ENCODE results near the gene TUBB4B.

Gene TUBB4B

GRCh38 chr9:137254624-137255447, 13.7 kb downstream of the TUBB4B start, which contains the start of gene NELFB (continued):
- TF ChIP-seq, protein P1, sequence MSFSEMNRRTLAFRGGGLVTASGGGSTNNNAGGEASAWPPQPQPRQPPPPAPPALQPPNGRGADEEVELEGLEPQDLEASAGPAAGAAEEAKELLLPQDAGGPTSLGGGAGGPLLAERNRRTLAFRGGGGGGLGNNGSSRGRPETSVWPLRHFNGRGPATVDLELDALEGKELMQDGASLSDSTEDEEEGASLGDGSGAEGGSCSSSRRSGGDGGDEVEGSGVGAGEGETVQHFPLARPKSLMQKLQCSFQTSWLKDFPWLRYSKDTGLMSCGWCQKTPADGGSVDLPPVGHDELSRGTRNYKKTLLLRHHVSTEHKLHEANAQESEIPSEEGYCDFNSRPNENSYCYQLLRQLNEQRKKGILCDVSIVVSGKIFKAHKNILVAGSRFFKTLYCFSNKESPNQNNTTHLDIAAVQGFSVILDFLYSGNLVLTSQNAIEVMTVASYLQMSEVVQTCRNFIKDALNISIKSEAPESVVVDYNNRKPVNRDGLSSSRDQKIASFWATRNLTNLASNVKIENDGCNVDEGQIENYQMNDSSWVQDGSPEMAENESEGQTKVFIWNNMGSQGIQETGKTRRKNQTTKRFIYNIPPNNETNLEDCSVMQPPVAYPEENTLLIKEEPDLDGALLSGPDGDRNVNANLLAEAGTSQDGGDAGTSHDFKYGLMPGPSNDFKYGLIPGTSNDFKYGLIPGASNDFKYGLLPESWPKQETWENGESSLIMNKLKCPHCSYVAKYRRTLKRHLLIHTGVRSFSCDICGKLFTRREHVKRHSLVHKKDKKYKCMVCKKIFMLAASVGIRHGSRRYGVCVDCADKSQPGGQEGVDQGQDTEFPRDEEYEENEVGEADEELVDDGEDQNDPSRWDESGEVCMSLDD (tag by site-specific recombination; IDR thresholded peaks at IDR 0.05) = no peak
- TF ChIP-seq KLF10 (tag by site-specific recombination; IDR thresholded peaks at IDR 0.05) (peak; percentile 70), HOXA7 (CRISPR knock-in tag; IDR thresholded peaks at IDR 0.05; ENCODE audit: borderline replicate concordance) (no peak), ZSCAN30 (tag by site-specific recombination; IDR thresholded peaks at IDR 0.05) (peak; percentile 55; the same call in 1 of the 2 replicates), ZNF521 (tag by site-specific recombination; IDR thresholded peaks at IDR 0.05) (no peak), ZBTB8A (tag by site-specific recombination; IDR thresholded peaks at IDR 0.05) (peak; percentile 100), GLI2 (tag by site-specific recombination; IDR thresholded peaks at IDR 0.05; ENCODE audit: borderline replicate concordance, low read depth) (no peak), MYNN (tag by site-specific recombination; IDR thresholded peaks at IDR 0.05; ENCODE audit: borderline replicate concordance) (no peak), PATZ1 (tag by site-specific recombination; IDR thresholded peaks at IDR 0.05) (peak; percentile 75), ZBTB20 (tag by site-specific recombination; IDR thresholded peaks at IDR 0.05) (no peak), ZNF221 (tag by site-specific recombination; IDR thresholded peaks at IDR 0.05; ENCODE audit: borderline replicate concordance) (no peak), ZNF37A (tag by site-specific recombination; IDR thresholded peaks at IDR 0.05) (no peak), ZNF837 (tag by site-specific recombination; IDR thresholded peaks at IDR 0.05) (no peak), ZNF701 (tag by site-specific recombination; IDR thresholded peaks at IDR 0.05) (no peak), ZNF600 (tag by site-specific recombination; IDR thresholded peaks at IDR 0.05) (no peak), ZNF324 (tag by site-specific recombination; IDR thresholded peaks at IDR 0.05) (no peak), RBAK (tag by site-specific recombination; IDR thresholded peaks at IDR 0.05) (no peak), ZBTB7A (tag by site-specific recombination; IDR thresholded peaks at IDR 0.05; ENCODE audit: low read depth) (peak; percentile 70; the same call in 1 of the 2 replicates), ZNF48 (tag by site-specific recombination; IDR thresholded peaks at IDR 0.05) (no peak), EGR2 (tag by site-specific recombination; IDR thresholded peaks at IDR 0.05; ENCODE audit: low read depth) (peak; percentile 85), ZNF354C (tag by site-specific recombination; IDR thresholded peaks at IDR 0.05; ENCODE audit: borderline replicate concordance, low read depth) (no peak), ZFP37 (tag by site-specific recombination; IDR thresholded peaks at IDR 0.05) (no peak), GLI4 (tag by site-specific recombination; IDR thresholded peaks at IDR 0.05) (no peak), ZNF785 (tag by site-specific recombination; IDR thresholded peaks at IDR 0.05) (no peak)
- TF ChIP-seq, protein P2, sequence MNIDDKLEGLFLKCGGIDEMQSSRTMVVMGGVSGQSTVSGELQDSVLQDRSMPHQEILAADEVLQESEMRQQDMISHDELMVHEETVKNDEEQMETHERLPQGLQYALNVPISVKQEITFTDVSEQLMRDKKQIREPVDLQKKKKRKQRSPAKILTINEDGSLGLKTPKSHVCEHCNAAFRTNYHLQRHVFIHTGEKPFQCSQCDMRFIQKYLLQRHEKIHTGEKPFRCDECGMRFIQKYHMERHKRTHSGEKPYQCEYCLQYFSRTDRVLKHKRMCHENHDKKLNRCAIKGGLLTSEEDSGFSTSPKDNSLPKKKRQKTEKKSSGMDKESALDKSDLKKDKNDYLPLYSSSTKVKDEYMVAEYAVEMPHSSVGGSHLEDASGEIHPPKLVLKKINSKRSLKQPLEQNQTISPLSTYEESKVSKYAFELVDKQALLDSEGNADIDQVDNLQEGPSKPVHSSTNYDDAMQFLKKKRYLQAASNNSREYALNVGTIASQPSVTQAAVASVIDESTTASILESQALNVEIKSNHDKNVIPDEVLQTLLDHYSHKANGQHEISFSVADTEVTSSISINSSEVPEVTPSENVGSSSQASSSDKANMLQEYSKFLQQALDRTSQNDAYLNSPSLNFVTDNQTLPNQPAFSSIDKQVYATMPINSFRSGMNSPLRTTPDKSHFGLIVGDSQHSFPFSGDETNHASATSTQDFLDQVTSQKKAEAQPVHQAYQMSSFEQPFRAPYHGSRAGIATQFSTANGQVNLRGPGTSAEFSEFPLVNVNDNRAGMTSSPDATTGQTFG (tag by site-specific recombination; IDR thresholded peaks at IDR 0.05; ENCODE audit: borderline replicate concordance) = no peak
- TF ChIP-seq, protein P3, sequence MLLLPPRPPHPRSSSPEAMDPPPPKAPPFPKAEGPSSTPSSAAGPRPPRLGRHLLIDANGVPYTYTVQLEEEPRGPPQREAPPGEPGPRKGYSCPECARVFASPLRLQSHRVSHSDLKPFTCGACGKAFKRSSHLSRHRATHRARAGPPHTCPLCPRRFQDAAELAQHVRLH (tag by site-specific recombination; IDR thresholded peaks at IDR 0.05) = no peak
- TF ChIP-seq, protein P4, sequence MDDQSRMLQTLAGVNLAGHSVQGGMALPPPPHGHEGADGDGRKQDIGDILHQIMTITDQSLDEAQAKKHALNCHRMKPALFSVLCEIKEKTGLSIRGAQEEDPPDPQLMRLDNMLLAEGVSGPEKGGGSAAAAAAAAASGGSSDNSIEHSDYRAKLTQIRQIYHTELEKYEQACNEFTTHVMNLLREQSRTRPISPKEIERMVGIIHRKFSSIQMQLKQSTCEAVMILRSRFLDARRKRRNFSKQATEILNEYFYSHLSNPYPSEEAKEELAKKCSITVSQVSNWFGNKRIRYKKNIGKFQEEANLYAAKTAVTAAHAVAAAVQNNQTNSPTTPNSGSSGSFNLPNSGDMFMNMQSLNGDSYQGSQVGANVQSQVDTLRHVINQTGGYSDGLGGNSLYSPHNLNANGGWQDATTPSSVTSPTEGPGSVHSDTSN (CRISPR knock-in tag; IDR thresholded peaks at IDR 0.05) = peak; percentile 73
- TF ChIP-seq, protein P5, sequence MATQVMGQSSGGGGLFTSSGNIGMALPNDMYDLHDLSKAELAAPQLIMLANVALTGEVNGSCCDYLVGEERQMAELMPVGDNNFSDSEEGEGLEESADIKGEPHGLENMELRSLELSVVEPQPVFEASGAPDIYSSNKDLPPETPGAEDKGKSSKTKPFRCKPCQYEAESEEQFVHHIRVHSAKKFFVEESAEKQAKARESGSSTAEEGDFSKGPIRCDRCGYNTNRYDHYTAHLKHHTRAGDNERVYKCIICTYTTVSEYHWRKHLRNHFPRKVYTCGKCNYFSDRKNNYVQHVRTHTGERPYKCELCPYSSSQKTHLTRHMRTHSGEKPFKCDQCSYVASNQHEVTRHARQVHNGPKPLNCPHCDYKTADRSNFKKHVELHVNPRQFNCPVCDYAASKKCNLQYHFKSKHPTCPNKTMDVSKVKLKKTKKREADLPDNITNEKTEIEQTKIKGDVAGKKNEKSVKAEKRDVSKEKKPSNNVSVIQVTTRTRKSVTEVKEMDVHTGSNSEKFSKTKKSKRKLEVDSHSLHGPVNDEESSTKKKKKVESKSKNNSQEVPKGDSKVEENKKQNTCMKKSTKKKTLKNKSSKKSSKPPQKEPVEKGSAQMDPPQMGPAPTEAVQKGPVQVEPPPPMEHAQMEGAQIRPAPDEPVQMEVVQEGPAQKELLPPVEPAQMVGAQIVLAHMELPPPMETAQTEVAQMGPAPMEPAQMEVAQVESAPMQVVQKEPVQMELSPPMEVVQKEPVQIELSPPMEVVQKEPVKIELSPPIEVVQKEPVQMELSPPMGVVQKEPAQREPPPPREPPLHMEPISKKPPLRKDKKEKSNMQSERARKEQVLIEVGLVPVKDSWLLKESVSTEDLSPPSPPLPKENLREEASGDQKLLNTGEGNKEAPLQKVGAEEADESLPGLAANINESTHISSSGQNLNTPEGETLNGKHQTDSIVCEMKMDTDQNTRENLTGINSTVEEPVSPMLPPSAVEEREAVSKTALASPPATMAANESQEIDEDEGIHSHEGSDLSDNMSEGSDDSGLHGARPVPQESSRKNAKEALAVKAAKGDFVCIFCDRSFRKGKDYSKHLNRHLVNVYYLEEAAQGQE (tag by site-specific recombination; IDR thresholded peaks at IDR 0.05) = no peak

Measured in HEK293 (cell line).